PFSK-1 (cell line): ENCODE measurements around the gene IRX3.

Experiments used
- FOXP2 ChIP-seq: optimal IDR thresholded peaks from 2 replicates; pipeline ENCODE3; 2011; ENCODE audit warnings: borderline replicate concordance, control low read depth, inconsistent platforms; ENCODE audit not compliant: insufficient read depth; ENCODE audit errors: extremely low read length, extremely low read depth
- POLR2AphosphoS5 ChIP-seq: IDR thresholded peaks from 2 replicates; pipeline ENCODE4 v1.6.1; 2012; ENCODE audit warnings: low read depth, mild to moderate bottlenecking, control low read depth, low read length, moderate library complexity
- REST ChIP-seq, 2 experiments: IDR thresholded peaks; 2 replicates each; pipeline versions ENCODE4 v1.6.1 to v1.8.0; 2011 to 2012; ENCODE audit warnings: low read depth in 2 of 2, low read length in 2 of 2, control low read depth in 1 of 2, inconsistent platforms in 1 of 2, mild to moderate bottlenecking in 1 of 2, moderate library complexity in 1 of 2; ENCODE audit not compliant: insufficient read depth in 1 of 2
- SIN3A ChIP-seq: IDR thresholded peaks from 2 replicates; pipeline ENCODE4 v1.6.1; 2012; ENCODE audit warnings: mild to moderate bottlenecking, low read length, moderate library complexity, borderline replicate concordance; ENCODE audit not compliant: insufficient read depth
- TAF1 ChIP-seq: IDR thresholded peaks from 2 replicates; pipeline ENCODE4 v1.6.1; 2012; ENCODE audit warnings: low read length, control low read depth, borderline replicate concordance; ENCODE audit not compliant: insufficient read depth

The IRX3 gene

DNA sequence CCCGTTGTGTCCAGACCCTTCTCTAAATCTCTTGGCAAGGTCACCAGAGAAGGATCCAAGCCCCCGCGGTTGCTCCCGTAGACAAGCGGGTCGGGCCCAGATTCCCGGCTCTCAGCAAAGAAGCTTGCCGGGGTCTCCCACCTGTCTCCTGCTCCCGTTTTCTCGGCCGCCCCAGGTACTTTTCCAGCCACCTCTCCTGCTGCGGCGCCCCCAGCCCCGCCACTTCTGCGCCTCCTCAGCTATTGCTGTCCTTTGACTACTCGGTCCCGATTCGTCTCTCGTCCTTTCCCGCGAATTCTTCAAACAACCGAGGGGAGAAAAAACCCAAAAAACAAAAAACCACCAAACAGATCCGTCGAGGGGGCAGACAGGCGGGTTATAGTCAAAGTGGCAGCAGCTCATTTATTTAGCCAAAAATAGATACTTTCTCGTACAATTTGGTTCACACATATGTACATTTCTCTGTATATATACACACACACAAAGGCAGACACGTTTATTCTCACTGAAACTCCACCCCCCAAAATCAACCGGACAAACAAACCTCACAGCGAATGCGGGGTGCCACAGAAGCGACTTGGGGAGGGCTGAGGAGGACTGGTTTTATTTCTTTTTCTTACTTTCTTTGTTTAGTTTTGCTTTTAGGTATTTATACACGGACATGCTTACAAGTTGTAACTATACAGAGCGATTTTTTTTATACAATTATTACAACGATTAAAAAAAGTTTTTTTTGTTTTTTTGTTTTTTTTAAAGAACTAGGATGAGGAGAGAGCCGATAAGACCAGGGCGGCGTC lies 3.5 kb downstream of the IRX3 start:
- TF ChIP-seq REST (IDR thresholded peaks at IDR 0.05; ENCODE audit: insufficient read depth in 1 of 2, low read depth in 2 of 2, low read length in 2 of 2) = no peak
- no peak for TF ChIP-seq FOXP2
- no peak for TF ChIP-seq POLR2AphosphoS5
- TF ChIP-seq SIN3A = no peak
- TF ChIP-seq TAF1 = no peak

GRCh38 chr16:54282202-54282927 lies 4.2 kb downstream of the IRX3 start:
- TF ChIP-seq SIN3A (no peak), REST (IDR thresholded peaks at IDR 0.05; ENCODE audit: insufficient read depth in 1 of 2, low read depth in 2 of 2, low read length in 2 of 2) (no peak), TAF1 (no peak), FOXP2 (no peak), POLR2AphosphoS5 (no peak)

DNA sequence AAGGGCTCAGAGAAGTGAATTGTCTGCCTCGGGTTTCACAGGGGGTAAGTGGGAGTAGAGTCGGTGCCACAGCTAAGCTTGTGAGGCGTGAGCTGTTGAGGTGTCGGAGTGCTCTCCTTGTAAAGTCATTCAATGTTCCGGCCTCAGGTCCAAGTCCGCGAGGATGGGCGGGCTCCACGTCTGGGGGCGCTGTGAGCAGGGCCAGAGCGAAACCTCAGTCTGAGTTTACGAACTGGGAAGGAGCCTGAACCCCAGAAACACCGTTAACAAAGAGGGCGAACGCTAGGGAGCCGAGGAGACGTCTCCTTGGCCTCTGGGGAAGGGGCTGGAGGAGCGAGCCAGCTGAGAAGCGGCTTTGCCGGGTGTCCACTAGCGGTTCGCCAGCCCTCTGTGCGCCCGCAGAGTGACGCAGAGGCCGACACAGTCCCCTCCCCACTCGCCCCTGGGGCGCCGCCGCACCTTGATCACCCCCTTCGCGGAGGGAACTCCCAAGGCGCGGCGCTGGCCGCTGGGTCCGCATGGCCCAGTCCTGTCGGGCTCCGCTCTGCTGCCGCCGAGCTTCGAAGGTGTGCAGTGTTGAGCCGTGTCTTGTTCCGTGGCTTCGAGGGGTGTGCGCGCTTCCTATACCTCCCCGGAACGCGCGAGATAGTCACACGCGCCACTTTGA lies 4.9 kb downstream of the IRX3 start:
- TF ChIP-seq SIN3A (no peak), TAF1 (no peak)

GRCh38 chr16:54280751-54281150 lies 5.8 kb downstream of the IRX3 start:
- no peak for TF ChIP-seq SIN3A
- TF ChIP-seq FOXP2 = no peak
- no peak for TF ChIP-seq REST (IDR thresholded peaks at IDR 0.05; ENCODE audit: insufficient read depth in 1 of 2, low read depth in 2 of 2, low read length in 2 of 2)
- no peak for TF ChIP-seq TAF1
- no peak for TF ChIP-seq POLR2AphosphoS5

DNA sequence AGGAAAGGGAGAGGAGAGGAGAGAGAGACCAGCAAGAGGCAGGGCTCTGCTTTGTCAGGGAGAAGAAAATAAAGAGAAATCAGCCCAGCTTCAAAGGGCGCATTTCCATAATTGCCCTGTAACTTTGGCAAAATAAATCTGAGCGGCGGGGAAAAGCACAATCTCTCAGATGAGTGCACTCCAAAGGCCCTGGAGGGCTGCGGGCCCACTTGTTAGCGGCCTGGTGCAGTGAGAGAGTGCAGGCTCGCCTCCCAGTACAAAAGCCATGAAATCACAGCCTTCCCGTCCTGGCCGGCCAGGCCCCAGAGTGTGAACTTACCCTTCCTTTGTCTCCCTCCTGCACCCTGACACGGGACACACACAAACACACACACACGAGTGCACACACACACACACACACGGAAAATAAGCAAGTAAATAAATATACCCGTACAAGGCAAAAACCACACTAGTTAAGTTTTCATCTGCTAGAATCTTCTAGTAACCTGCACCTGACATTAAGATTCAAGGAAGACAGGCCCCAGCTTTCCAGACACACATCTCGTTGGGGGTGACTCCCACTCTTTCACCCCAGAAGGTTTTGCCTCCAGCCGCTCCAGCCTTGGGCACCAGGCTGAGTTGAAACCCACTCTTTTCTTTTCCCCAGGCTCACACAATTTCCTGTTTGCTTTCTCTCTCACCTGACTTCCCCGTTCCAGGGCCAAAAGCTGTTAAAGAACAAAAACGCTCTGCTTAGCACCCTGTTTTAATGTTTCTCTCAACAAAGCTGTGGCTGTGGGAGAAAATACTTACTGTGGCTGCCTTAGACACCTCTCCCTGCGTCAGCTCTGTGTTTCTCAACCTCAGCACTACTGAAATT lies 8.5 kb downstream of the IRX3 start:
- TF ChIP-seq REST (IDR thresholded peaks at IDR 0.05; ENCODE audit: insufficient read depth in 1 of 2, low read depth in 2 of 2, low read length in 2 of 2) (no peak), TAF1 (no peak), POLR2AphosphoS5 (no peak), FOXP2 (no peak), SIN3A (no peak)
